Astrocyte (in vitro differentiated cells and primary cell): Measurements from ENCODE around the gene LRRC3. TPM values are rescaled to one million over a fixed set of nuclear protein-coding genes. Genes with fewer than 3 reads are reported as not detected.

Experiments used
- DNase-seq: peaks from one replicate; pipeline ENCODE4 v3.0.0-alpha.2; 2010; ENCODE audit warnings: low read depth
- FAIRE-seq: peaks from 2 replicates; lab custom pipeline; 2011; peaks lifted over from hg19 to GRCh38; lab: Jason Lieb, UNC
- H2AFZ ChIP-seq: 2 replicates; pipeline ENCODE4 v1.6.0; 2012; ENCODE audit warnings: low read depth, low read length, inconsistent platforms
- H3K27ac ChIP-seq: 2 replicates; pipeline ENCODE4 v1.5.1; 2011; ENCODE audit warnings: low read depth, low read length, inconsistent platforms
- H3K27me3 ChIP-seq: 2 replicates; pipeline ENCODE4 v1.6.0; 2011; ENCODE audit warnings: low read length, inconsistent platforms; ENCODE audit not compliant: insufficient read depth
- H3K36me3 ChIP-seq: 2 replicates; pipeline ENCODE4 v1.5.1; 2011; ENCODE audit warnings: low read length, inconsistent platforms; ENCODE audit not compliant: insufficient read depth
- H3K4me1 ChIP-seq: 2 replicates; pipeline ENCODE4 v1.5.1; 2011; ENCODE audit warnings: low read length, inconsistent platforms; ENCODE audit not compliant: insufficient read depth
- H3K4me2 ChIP-seq: 2 replicates; pipeline ENCODE4 v1.6.0; 2012; ENCODE audit warnings: low read length, inconsistent platforms
- H3K4me3 ChIP-seq: 2 replicates; pipeline ENCODE4 v1.5.1; 2011; ENCODE audit warnings: low read depth, mild to moderate bottlenecking, low read length, inconsistent platforms; ENCODE audit not compliant: insufficient read depth
- H3K79me2 ChIP-seq: 2 replicates; pipeline ENCODE4 v1.6.0; 2012; ENCODE audit warnings: mild to moderate bottlenecking, low read length, inconsistent platforms; ENCODE audit not compliant: insufficient read depth
- H3K9ac ChIP-seq: 2 replicates; pipeline ENCODE4 v1.6.0; 2012; ENCODE audit warnings: mild to moderate bottlenecking, low read length, inconsistent platforms
- H3K9me3 ChIP-seq: 2 replicates; pipeline ENCODE4 v1.5.1; 2012; ENCODE audit warnings: low read depth, mild to moderate bottlenecking, low read length, inconsistent platforms; ENCODE audit not compliant: insufficient read depth
- H4K20me1 ChIP-seq: 2 replicates; pipeline ENCODE4 v1.6.0; 2012; ENCODE audit warnings: low read length, inconsistent platforms; ENCODE audit not compliant: insufficient read depth
- H3K27ac Mint-ChIP-seq: one replicate; pipeline ENCODE4 v1.8.0; 2021; ENCODE audit warnings: mild to moderate bottlenecking, mixed read lengths; ENCODE audit not compliant: unreplicated experiment
- H3K27me3 Mint-ChIP-seq: one replicate; pipeline ENCODE4 v1.8.0; 2021; ENCODE audit warnings: low read depth, mixed read lengths; ENCODE audit not compliant: unreplicated experiment
- H3K36me3 Mint-ChIP-seq: one replicate; pipeline ENCODE4 v1.8.0; 2021; ENCODE audit warnings: low read depth, mixed read lengths; ENCODE audit not compliant: unreplicated experiment
- H3K4me1 Mint-ChIP-seq: one replicate; pipeline ENCODE4 v1.8.0; 2021; ENCODE audit warnings: low read depth, mixed read lengths; ENCODE audit not compliant: unreplicated experiment
- H3K4me3 Mint-ChIP-seq: one replicate; pipeline ENCODE4 v1.8.0; 2021; ENCODE audit warnings: mild to moderate bottlenecking, moderate library complexity, mixed read lengths; ENCODE audit not compliant: unreplicated experiment
- H3K9me3 Mint-ChIP-seq: one replicate; pipeline ENCODE4 v1.8.0; 2021; ENCODE audit warnings: mild to moderate bottlenecking, mixed read lengths; ENCODE audit not compliant: unreplicated experiment
- EZH2 ChIP-seq: IDR thresholded peaks from 2 replicates; pipeline ENCODE4 v1.6.1; 2012; ENCODE audit warnings: mild to moderate bottlenecking, low read length, inconsistent platforms; ENCODE audit not compliant: insufficient read depth
- total RNA-seq: library from RNA; stranded (reverse); gene quantifications from 2 replicates; pipeline ENCODE4 v1.2.1, GENCODE V29; 2021
- TF ChIP-seq, protein P1 (sequence below): IDR thresholded peaks from 2 replicates; pipeline ENCODE4 v1.5.1; 2011; ENCODE audit warnings: low read depth, mild to moderate bottlenecking, inconsistent platforms, low read length, moderate library complexity; ENCODE audit not compliant: insufficient read depth

LRRC3 gene
- total RNA-seq, 1 donor from 2014 or later, result 5.2 TPM

DNA sequence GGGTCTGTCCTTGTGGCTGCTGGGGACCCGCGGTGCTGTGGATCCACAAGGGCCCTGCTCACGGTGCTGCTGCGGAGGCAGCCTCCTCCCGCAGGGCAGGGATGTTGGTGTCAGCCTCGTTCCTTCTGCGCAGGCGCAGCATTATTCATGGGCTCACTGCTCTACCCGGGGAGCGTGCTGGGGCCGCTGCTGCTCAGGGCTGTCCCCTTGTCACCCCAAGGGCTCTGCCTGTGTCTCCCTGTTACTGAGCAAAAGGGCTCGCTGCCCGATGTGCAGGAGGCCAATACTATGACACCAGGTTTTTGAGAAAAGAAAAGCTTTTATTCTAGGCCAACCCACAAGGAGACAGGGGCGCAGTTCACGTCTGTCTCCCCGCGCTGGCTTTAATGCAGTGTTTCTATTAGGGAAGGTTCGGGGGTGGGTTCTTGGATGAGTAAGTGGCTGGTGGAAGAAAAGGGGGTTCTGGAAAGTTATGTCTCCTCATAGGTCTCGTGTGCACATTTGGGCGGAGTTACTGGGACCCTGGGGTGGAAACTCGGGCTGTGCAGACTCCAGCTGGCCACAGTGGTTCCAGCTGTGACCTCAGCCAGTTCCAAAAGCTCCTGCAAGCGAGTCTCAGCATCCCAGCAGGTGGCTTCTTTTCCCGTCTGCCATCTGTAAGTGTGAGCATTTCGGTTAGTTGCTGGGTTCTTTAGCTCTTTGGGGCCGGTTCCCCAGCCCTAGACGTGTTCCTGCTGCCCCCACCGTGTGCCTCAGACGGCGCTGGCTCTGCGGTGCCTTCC is 40.8 kb upstream of the LRRC3 start:
- DNase-seq (no peak), FAIRE-seq (no peak)
- no peaks in the 10 kb centered on the region for H4K20me1 ChIP-seq
- H3K27ac Mint-ChIP-seq, result no peak overlapping the region
- TF ChIP-seq, protein P1, sequence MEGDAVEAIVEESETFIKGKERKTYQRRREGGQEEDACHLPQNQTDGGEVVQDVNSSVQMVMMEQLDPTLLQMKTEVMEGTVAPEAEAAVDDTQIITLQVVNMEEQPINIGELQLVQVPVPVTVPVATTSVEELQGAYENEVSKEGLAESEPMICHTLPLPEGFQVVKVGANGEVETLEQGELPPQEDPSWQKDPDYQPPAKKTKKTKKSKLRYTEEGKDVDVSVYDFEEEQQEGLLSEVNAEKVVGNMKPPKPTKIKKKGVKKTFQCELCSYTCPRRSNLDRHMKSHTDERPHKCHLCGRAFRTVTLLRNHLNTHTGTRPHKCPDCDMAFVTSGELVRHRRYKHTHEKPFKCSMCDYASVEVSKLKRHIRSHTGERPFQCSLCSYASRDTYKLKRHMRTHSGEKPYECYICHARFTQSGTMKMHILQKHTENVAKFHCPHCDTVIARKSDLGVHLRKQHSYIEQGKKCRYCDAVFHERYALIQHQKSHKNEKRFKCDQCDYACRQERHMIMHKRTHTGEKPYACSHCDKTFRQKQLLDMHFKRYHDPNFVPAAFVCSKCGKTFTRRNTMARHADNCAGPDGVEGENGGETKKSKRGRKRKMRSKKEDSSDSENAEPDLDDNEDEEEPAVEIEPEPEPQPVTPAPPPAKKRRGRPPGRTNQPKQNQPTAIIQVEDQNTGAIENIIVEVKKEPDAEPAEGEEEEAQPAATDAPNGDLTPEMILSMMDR, result no peak
- no peak for TF ChIP-seq EZH2
- peaks cover 2% of the 10 kb centered on the region for H3K36me3 Mint-ChIP-seq
- no peaks in the 10 kb centered on the region for H3K4me1 ChIP-seq
- H3K9me3 ChIP-seq, result peaks cover 4% of the 10 kb centered on the region
- no peak overlapping the region for H3K4me2 ChIP-seq
- H3K27ac ChIP-seq, result no peak overlapping the region
- no peak overlapping the region for H2AFZ ChIP-seq
- peaks cover 21% of the 10 kb centered on the region for H3K27me3 Mint-ChIP-seq
- H3K9ac ChIP-seq, result no peak overlapping the region
- no peak overlapping the region for H3K4me3 Mint-ChIP-seq
- peaks cover 6% of the 10 kb centered on the region for H3K9me3 Mint-ChIP-seq
- H3K36me3 ChIP-seq, result no peaks in the 10 kb centered on the region
- H3K27me3 ChIP-seq, result no peaks in the 10 kb centered on the region
- peaks cover 3% of the 10 kb centered on the region for H3K4me1 Mint-ChIP-seq
- H3K4me3 ChIP-seq, result no peak overlapping the region
- no peaks in the 10 kb centered on the region for H3K79me2 ChIP-seq

- H2AFZ ChIP-seq, result no peak overlapping the region
- TF ChIP-seq, protein P1, result no peak
- TF ChIP-seq EZH2, result no peak
- Mint-ChIP-seq H3K4me1 (peaks cover 3% of the 10 kb centered on the region), H3K27ac (no peak overlapping the region), H3K9me3 (peaks cover 6% of the 10 kb centered on the region), H3K4me3 (no peak overlapping the region), H3K36me3 (peaks cover 2% of the 10 kb centered on the region), H3K27me3 (peaks cover 19% of the 10 kb centered on the region)
- H3K4me2 ChIP-seq, result no peak overlapping the region
- DNase-seq (no peak), FAIRE-seq (no peak)
- H3K36me3 ChIP-seq, result no peaks in the 10 kb centered on the region
- no peaks in the 10 kb centered on the region for H3K4me1 ChIP-seq
- no peaks in the 10 kb centered on the region for H3K79me2 ChIP-seq
- H4K20me1 ChIP-seq, result no peaks in the 10 kb centered on the region
- no peak overlapping the region for H3K4me3 ChIP-seq
- peaks cover 11% of the 10 kb centered on the region for H3K9me3 ChIP-seq
- H3K27ac ChIP-seq, result no peak overlapping the region
- no peak overlapping the region for H3K9ac ChIP-seq
- no peaks in the 10 kb centered on the region for H3K27me3 ChIP-seq
Observed at GRCh38 chr21:44415073-44416025, 40.0 kb upstream of the LRRC3 start.
